SK-N-SH treated with all-trans-retinoic acid at 6 μM for 48 hours (cell line): ENCODE results near the gene PLXNA4.

Experiments
- ATAC-seq: fragments of 200-7000 bp; cut with Tn5 transposase; 3 replicates; pipeline ENCODE4 v1.9.1; 2020; ENCODE audit warnings: mild to moderate bottlenecking, moderate library complexity
- ARNTL ChIP-seq: fragments of 450-650 bp; formaldehyde crosslinking; IDR thresholded peaks from 2 replicates; pipeline ENCODE4 v1.5.0; 2020; ENCODE audit warnings: low read depth, mild to moderate bottlenecking, moderate library complexity, borderline replicate concordance
- CSDC2 ChIP-seq: fragments of 250-450 bp; sonication (Bioruptor Pico); IDR thresholded peaks from 2 replicates; pipeline ENCODE4 v1.5.0; 2020; ENCODE audit warnings: mild to moderate bottlenecking, moderate library complexity
- ESRRG ChIP-seq: fragments of 250-450 bp; sonication (Bioruptor Pico); IDR thresholded peaks from 2 replicates; pipeline ENCODE4 v1.6.1; 2021; ENCODE audit warnings: mild to moderate bottlenecking
- GLIS3 ChIP-seq: fragments of 250-450 bp; sonication (Bioruptor Pico); IDR thresholded peaks from 2 replicates; pipeline ENCODE4 v1.5.0; 2020; ENCODE audit warnings: mild to moderate bottlenecking, moderate library complexity
- ISL1 ChIP-seq: fragments of 250-450 bp; sonication (Bioruptor Pico); IDR thresholded peaks from 2 replicates; pipeline ENCODE4 v2.1.2; 2022; ENCODE audit warnings: mild to moderate bottlenecking, moderate library complexity
- OSR1 ChIP-seq: fragments of 250-450 bp; sonication (Bioruptor Pico); IDR thresholded peaks from 2 replicates; pipeline ENCODE4 v1.8.0; 2022; ENCODE audit warnings: moderate library complexity, mild to moderate bottlenecking, inconsistent platforms
- PPARA ChIP-seq: fragments of 250-450 bp; sonication (Bioruptor Pico); IDR thresholded peaks from 2 replicates; pipeline ENCODE4 v1.5.0; 2020; ENCODE audit warnings: mild to moderate bottlenecking, borderline replicate concordance
- RARB ChIP-seq: fragments of 250-450 bp; sonication (Bioruptor Pico); IDR thresholded peaks from 2 replicates; pipeline ENCODE4 v1.8.0; 2021; ENCODE audit warnings: mild to moderate bottlenecking, moderate library complexity
- SNAI2 ChIP-seq: fragments of 250-450 bp; sonication (Bioruptor Pico); IDR thresholded peaks from 2 replicates; pipeline ENCODE4 v1.5.0; 2020; ENCODE audit warnings: mild to moderate bottlenecking, moderate library complexity
- TOX ChIP-seq: fragments of 250-450 bp; sonication (Bioruptor Pico); IDR thresholded peaks from 2 replicates; pipeline ENCODE4 v1.8.0; 2021; ENCODE audit warnings: mild to moderate bottlenecking, moderate library complexity, borderline replicate concordance
- ZC3H10 ChIP-seq: fragments of 250-450 bp; sonication (Bioruptor Pico); IDR thresholded peaks from 2 replicates; pipeline ENCODE4 v1.5.1; 2021; ENCODE audit warnings: mild to moderate bottlenecking, moderate library complexity
- ZFP3 ChIP-seq: fragments of 250-450 bp; sonication (Bioruptor Pico); IDR thresholded peaks from 2 replicates; pipeline ENCODE4 v1.5.0; 2020; ENCODE audit warnings: mild to moderate bottlenecking, moderate library complexity
- ZNF565 ChIP-seq: fragments of 450-650 bp; formaldehyde crosslinking; conservative IDR thresholded peaks from 2 replicates; pipeline ENCODE4 v1.5.0; 2020; ENCODE audit warnings: low read depth, mild to moderate bottlenecking, moderate library complexity
- ZNF70 ChIP-seq: fragments of 450-650 bp; formaldehyde crosslinking; IDR thresholded peaks from 2 replicates; pipeline ENCODE4 v1.5.0; 2020; ENCODE audit warnings: mild to moderate bottlenecking, moderate library complexity
- ZNF8 ChIP-seq: fragments of 450-650 bp; formaldehyde crosslinking; IDR thresholded peaks from 2 replicates; pipeline ENCODE4 v1.5.0; 2020; ENCODE audit warnings: mild to moderate bottlenecking, moderate library complexity
- TF ChIP-seq, protein P1 (sequence below): fragments of 250-450 bp; sonication (Bioruptor Pico); IDR thresholded peaks from 2 replicates; pipeline ENCODE4 v1.8.0; 2021; ENCODE audit warnings: low read depth, mild to moderate bottlenecking, moderate library complexity, borderline replicate concordance
- TF ChIP-seq, protein P2 (sequence below): fragments of 250-450 bp; sonication (Bioruptor Pico); IDR thresholded peaks from 2 replicates; pipeline ENCODE4 v1.5.0; 2020; ENCODE audit warnings: mild to moderate bottlenecking, moderate library complexity
- TF ChIP-seq, protein P3 (sequence below): fragments of 250-450 bp; sonication (Bioruptor Pico); IDR thresholded peaks from 2 replicates; pipeline ENCODE4 v1.8.0; 2020; ENCODE audit warnings: mild to moderate bottlenecking, moderate library complexity, borderline replicate concordance
- TF ChIP-seq, protein P4 (sequence below): fragments of 250-450 bp; sonication (Bioruptor Pico); IDR thresholded peaks from 2 replicates; pipeline ENCODE4 v1.5.1; 2020; ENCODE audit warnings: low read depth, mild to moderate bottlenecking, moderate library complexity
- TF ChIP-seq, protein P5 (sequence below): fragments of 250-450 bp; sonication (Bioruptor Pico); IDR thresholded peaks from 2 replicates; pipeline ENCODE4 v1.5.1; 2021; ENCODE audit warnings: mild to moderate bottlenecking, moderate library complexity

The PLXNA4 gene

DNA sequence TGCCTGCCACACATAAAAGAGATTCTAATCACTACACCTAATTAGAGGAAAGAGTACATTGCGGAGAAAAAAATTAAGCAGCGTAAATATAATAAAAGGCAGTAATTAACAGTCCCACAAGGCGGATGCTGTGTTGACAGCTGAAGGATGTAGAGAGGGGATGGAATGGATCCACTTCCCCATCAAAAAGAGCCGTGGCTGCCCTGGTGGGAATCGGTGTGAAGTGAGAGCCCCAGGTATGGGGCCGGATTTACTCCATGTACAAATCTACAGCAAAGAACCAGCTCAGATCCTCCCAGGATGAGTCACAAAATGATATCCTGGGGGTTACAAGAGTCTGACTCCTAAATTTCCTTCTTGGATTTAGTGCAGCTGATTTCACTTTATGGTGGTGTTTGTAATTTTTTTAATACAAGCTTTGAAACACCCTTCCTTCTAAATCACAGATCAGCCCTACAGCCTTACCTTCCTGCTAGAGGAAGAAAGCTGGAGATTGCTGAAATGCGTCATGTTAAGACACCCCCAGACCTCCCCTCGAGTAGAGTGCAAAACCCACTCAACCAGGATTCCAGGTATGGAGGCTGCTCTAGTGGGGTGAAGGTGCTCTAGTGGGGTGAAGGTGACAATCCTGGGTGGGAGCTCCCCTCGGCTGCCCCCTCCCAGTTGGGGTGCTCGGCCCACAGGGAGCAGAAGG lies 398.4 kb downstream of the PLXNA4 start:
- TF ChIP-seq, protein P1, sequence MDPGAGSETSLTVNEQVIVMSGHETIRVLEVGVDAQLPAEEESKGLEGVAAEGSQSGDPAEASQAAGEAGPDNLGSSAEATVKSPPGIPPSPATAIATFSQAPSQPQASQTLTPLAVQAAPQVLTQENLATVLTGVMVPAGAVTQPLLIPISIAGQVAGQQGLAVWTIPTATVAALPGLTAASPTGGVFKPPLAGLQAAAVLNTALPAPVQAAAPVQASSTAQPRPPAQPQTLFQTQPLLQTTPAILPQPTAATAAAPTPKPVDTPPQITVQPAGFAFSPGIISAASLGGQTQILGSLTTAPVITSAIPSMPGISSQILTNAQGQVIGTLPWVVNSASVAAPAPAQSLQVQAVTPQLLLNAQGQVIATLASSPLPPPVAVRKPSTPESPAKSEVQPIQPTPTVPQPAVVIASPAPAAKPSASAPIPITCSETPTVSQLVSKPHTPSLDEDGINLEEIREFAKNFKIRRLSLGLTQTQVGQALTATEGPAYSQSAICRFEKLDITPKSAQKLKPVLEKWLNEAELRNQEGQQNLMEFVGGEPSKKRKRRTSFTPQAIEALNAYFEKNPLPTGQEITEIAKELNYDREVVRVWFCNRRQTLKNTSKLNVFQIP, result no peak
- TF ChIP-seq PPARA (CRISPR knock-in tag) (no peak), ZNF70 (CRISPR knock-in tag) (no peak), ZNF565 (CRISPR knock-in tag) (no peak), ZFP3 (CRISPR knock-in tag) (no peak), TOX (CRISPR knock-in tag) (no peak), OSR1 (CRISPR knock-in tag) (no peak), SNAI2 (no peak), ISL1 (CRISPR knock-in tag) (no peak), ZC3H10 (CRISPR knock-in tag) (no peak), GLIS3 (CRISPR knock-in tag) (no peak), ESRRG (CRISPR knock-in tag) (no peak), CSDC2 (CRISPR knock-in tag) (no peak), ZNF8 (CRISPR knock-in tag) (no peak), RARB (CRISPR knock-in tag) (no peak)
- TF ChIP-seq, protein P2, sequence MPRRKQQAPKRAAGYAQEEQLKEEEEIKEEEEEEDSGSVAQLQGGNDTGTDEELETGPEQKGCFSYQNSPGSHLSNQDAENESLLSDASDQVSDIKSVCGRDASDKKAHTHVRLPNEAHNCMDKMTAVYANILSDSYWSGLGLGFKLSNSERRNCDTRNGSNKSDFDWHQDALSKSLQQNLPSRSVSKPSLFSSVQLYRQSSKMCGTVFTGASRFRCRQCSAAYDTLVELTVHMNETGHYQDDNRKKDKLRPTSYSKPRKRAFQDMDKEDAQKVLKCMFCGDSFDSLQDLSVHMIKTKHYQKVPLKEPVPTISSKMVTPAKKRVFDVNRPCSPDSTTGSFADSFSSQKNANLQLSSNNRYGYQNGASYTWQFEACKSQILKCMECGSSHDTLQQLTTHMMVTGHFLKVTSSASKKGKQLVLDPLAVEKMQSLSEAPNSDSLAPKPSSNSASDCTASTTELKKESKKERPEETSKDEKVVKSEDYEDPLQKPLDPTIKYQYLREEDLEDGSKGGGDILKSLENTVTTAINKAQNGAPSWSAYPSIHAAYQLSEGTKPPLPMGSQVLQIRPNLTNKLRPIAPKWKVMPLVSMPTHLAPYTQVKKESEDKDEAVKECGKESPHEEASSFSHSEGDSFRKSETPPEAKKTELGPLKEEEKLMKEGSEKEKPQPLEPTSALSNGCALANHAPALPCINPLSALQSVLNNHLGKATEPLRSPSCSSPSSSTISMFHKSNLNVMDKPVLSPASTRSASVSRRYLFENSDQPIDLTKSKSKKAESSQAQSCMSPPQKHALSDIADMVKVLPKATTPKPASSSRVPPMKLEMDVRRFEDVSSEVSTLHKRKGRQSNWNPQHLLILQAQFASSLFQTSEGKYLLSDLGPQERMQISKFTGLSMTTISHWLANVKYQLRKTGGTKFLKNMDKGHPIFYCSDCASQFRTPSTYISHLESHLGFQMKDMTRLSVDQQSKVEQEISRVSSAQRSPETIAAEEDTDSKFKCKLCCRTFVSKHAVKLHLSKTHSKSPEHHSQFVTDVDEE (CRISPR knock-in tag), result no peak
- TF ChIP-seq, protein P3, sequence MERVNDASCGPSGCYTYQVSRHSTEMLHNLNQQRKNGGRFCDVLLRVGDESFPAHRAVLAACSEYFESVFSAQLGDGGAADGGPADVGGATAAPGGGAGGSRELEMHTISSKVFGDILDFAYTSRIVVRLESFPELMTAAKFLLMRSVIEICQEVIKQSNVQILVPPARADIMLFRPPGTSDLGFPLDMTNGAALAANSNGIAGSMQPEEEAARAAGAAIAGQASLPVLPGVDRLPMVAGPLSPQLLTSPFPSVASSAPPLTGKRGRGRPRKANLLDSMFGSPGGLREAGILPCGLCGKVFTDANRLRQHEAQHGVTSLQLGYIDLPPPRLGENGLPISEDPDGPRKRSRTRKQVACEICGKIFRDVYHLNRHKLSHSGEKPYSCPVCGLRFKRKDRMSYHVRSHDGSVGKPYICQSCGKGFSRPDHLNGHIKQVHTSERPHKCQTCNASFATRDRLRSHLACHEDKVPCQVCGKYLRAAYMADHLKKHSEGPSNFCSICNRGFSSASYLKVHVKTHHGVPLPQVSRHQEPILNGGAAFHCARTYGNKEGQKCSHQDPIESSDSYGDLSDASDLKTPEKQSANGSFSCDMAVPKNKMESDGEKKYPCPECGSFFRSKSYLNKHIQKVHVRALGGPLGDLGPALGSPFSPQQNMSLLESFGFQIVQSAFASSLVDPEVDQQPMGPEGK (CRISPR knock-in tag), result no peak
- TF ChIP-seq, protein P4, sequence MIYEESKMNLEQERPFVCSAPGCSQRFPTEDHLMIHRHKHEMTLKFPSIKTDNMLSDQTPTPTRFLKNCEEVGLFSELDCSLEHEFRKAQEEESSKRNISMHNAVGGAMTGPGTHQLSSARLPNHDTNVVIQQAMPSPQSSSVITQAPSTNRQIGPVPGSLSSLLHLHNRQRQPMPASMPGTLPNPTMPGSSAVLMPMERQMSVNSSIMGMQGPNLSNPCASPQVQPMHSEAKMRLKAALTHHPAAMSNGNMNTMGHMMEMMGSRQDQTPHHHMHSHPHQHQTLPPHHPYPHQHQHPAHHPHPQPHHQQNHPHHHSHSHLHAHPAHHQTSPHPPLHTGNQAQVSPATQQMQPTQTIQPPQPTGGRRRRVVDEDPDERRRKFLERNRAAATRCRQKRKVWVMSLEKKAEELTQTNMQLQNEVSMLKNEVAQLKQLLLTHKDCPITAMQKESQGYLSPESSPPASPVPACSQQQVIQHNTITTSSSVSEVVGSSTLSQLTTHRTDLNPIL (CRISPR knock-in tag), result no peak
- TF ChIP-seq, protein P5, sequence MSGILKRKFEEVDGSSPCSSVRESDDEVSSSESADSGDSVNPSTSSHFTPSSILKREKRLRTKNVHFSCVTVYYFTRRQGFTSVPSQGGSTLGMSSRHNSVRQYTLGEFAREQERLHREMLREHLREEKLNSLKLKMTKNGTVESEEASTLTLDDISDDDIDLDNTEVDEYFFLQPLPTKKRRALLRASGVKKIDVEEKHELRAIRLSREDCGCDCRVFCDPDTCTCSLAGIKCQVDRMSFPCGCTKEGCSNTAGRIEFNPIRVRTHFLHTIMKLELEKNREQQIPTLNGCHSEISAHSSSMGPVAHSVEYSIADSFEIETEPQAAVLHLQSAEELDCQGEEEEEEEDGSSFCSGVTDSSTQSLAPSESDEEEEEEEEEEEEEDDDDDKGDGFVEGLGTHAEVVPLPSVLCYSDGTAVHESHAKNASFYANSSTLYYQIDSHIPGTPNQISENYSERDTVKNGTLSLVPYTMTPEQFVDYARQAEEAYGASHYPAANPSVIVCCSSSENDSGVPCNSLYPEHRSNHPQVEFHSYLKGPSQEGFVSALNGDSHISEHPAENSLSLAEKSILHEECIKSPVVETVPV (CRISPR knock-in tag), result no peak
- ATAC-seq, result no peak; the same call in 2 of the 3 replicates

DNA sequence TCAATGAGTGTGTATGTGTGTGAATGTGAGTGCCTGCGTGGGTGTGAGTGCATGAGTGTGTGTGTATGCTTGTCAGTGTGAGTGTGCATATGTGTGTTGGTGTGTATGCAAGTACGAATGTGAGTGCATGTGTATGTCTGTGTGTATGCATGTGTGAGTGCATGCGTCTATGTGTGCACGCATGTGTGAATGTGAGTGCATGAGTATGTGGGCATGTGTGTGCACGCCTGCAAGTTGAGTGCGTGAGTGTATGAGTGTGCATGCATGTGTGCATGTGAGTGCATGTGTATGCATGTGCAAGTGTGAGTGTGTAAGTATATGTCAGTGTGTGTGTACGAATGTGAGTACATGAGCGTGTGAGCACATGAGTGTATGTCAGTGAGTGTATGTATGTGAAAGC lies 399.6 kb downstream of the PLXNA4 start:
- TF ChIP-seq ARNTL (no peak), RARB (CRISPR knock-in tag) (no peak)
- TF ChIP-seq, protein P1, result no peak
- TF ChIP-seq, protein P5 (CRISPR knock-in tag), result no peak
- no peak for ATAC-seq
